Measurements from ENCODE around the gene PANX1.

The PANX1 gene
- 12.6 to 17.3 (median 13.6) reads per million in 3 donors for total RNA-seq

DNA sequence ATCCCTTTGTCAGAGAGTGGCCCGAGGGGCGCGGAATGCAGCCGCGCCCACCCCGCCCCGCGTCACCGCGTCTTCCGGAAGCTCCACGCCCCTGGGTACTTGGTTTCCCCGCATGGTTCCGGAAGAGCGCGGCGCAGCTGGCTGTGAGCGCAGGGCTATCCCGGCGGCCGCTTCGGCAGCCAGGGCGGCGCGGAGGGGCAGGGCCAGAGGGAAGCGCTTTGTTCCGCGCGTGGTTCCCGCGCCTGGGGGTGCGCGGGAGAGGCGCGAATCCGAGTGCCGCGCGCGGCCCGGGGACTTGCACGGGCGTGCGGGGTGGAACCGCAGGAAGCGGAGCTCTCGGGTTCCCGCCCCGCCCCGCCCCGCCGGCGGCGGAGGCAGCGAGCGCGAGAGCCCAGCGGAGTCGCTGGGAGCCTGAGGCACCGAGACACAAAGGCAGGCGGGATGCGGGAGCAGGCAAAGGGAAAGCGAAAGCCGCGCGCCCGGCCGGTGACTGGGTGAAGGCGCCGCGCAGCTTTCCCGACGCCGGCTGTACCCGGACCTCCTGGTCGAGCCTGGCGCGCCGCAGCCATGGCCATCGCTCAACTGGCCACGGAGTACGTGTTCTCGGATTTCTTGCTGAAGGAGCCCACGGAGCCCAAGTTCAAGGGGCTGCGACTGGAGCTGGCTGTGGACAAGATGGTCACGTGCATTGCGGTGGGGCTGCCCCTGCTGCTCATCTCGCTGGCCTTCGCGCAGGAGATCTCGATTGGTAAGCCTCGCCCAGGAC lies at the start of gene PANX1:
TSS of gene PANX1 (plus strand) at position 96 of the 766 bp plus-strand sequence. CDS start at position 568, 472 bp downstream.
- H3K4me1 ChIP-seq (ENCODE audit: control insufficient read depth, insufficient read depth, low read length, poor library complexity, severe bottlenecking): peaks cover 17% of the 10 kb centered on the region

DNA sequence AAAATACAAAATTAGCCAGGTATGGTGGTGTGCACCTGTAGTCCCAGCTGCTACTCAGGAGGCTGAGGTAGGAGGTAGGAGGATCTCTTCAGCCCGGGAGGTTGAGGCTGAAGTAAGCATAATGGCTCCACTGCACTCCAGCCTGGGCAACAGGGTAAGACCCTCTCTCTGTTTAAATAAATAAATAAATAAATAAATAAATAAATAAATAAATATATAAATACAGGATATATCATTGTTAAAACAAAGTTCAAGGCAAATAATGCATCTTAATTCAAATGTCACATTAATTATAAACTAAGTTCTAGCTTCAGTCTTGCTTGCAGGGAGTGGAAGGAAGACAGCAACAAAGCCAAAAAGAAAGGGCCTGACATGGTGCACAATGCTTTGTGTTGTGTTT lies 44.5 kb upstream of the PANX1 start:
- H3K4me1 ChIP-seq (ENCODE audit: control insufficient read depth, insufficient read depth, low read length, poor library complexity, severe bottlenecking): no peaks in the 10 kb centered on the region
- DNase-seq: no peak
- H3K27ac ChIP-seq (ENCODE audit: insufficient read depth, low read length, poor library complexity, severe bottlenecking): no peak overlapping the region
- no peaks in the 10 kb centered on the region for H3K36me3 ChIP-seq (ENCODE audit: control insufficient read depth, insufficient read depth, low read length)
- H3K4me3 ChIP-seq (ENCODE audit: insufficient read depth, low read depth, low read length, poor library complexity, severe bottlenecking): no peak overlapping the region
- H3K27me3 ChIP-seq (replicated peaks; ENCODE audit: control insufficient read depth, insufficient read depth, low read length, poor library complexity, severe bottlenecking): no peaks in the 10 kb centered on the region
- no peaks in the 10 kb centered on the region for H3K9me3 ChIP-seq (ENCODE audit: control insufficient read depth, low read length)

More for the DNA sequence above, at the start of gene PANX1:
- H3K27me3 ChIP-seq (replicated peaks; ENCODE audit: control insufficient read depth, insufficient read depth, low read length, poor library complexity, severe bottlenecking): no peaks in the 10 kb centered on the region
- peak within 1 kb of the TSS; percentile 76 for H3K4me3 ChIP-seq (ENCODE audit: insufficient read depth, low read depth, low read length, poor library complexity, severe bottlenecking)
- DNase-seq: peak; percentile 54 to 65 (median 62)
- no peaks in the 10 kb centered on the region for H3K36me3 ChIP-seq (ENCODE audit: control insufficient read depth, insufficient read depth, low read length)
- H3K9me3 ChIP-seq (ENCODE audit: control insufficient read depth, low read length): no peaks in the 10 kb centered on the region
- H3K27ac ChIP-seq (ENCODE audit: insufficient read depth, low read length, poor library complexity, severe bottlenecking): peak within 1 kb of the TSS; percentile 72

GRCh38 chr11:94088906-94089305 lies 39.7 kb upstream of the PANX1 start:
- no peaks in the 10 kb centered on the region for H3K9me3 ChIP-seq (ENCODE audit: control insufficient read depth, low read length)
- no peaks in the 10 kb centered on the region for H3K27me3 ChIP-seq (replicated peaks; ENCODE audit: control insufficient read depth, insufficient read depth, low read length, poor library complexity, severe bottlenecking)
- H3K27ac ChIP-seq (ENCODE audit: insufficient read depth, low read length, poor library complexity, severe bottlenecking): no peak overlapping the region
- H3K36me3 ChIP-seq (ENCODE audit: control insufficient read depth, insufficient read depth, low read length): no peaks in the 10 kb centered on the region
- DNase-seq: no peak
- no peak overlapping the region for H3K4me3 ChIP-seq (ENCODE audit: insufficient read depth, low read depth, low read length, poor library complexity, severe bottlenecking)
- no peaks in the 10 kb centered on the region for H3K4me1 ChIP-seq (ENCODE audit: control insufficient read depth, insufficient read depth, low read length, poor library complexity, severe bottlenecking)

GRCh38 chr11:94089341-94089740 lies 39.3 kb upstream of the PANX1 start:
- DNase-seq: no peak
- Histone ChIP-seq H3K27ac (ENCODE audit: insufficient read depth, low read length, poor library complexity, severe bottlenecking) (no peak overlapping the region), H3K4me3 (ENCODE audit: insufficient read depth, low read depth, low read length, poor library complexity, severe bottlenecking) (no peak overlapping the region), H3K9me3 (ENCODE audit: control insufficient read depth, low read length) (no peaks in the 10 kb centered on the region), H3K27me3 (replicated peaks; ENCODE audit: control insufficient read depth, insufficient read depth, low read length, poor library complexity, severe bottlenecking) (no peaks in the 10 kb centered on the region), H3K36me3 (ENCODE audit: control insufficient read depth, insufficient read depth, low read length) (no peaks in the 10 kb centered on the region), H3K4me1 (ENCODE audit: control insufficient read depth, insufficient read depth, low read length, poor library complexity, severe bottlenecking) (no peaks in the 10 kb centered on the region)

DNA sequence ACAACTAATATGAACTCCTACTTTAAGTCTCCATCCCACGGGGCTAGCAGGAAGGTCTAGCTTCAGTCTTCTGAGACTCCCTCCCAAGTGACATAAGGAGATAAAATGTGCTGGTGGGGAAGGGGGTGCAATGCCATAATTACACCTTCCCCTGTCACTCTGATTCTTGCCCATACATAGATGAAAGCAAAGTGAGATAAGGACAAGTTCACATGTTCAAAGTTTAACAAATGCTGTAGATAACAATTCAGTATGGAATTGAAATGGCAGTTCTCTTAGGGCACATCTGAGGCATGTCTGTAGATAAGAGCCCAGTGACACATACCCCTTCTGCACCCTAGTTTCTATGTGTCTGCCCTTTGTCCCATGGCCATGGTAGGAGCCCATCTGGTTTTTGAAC lies 38.2 kb upstream of the PANX1 start:
- DNase-seq: no peak
- no peaks in the 10 kb centered on the region for H3K9me3 ChIP-seq (ENCODE audit: control insufficient read depth, low read length)
- H3K36me3 ChIP-seq (ENCODE audit: control insufficient read depth, insufficient read depth, low read length): no peaks in the 10 kb centered on the region
- H3K4me1 ChIP-seq (ENCODE audit: control insufficient read depth, insufficient read depth, low read length, poor library complexity, severe bottlenecking): no peaks in the 10 kb centered on the region
- H3K27ac ChIP-seq (ENCODE audit: insufficient read depth, low read length, poor library complexity, severe bottlenecking): no peak overlapping the region
- no peaks in the 10 kb centered on the region for H3K27me3 ChIP-seq (replicated peaks; ENCODE audit: control insufficient read depth, insufficient read depth, low read length, poor library complexity, severe bottlenecking)
- H3K4me3 ChIP-seq (ENCODE audit: insufficient read depth, low read depth, low read length, poor library complexity, severe bottlenecking): no peak overlapping the region

DNA sequence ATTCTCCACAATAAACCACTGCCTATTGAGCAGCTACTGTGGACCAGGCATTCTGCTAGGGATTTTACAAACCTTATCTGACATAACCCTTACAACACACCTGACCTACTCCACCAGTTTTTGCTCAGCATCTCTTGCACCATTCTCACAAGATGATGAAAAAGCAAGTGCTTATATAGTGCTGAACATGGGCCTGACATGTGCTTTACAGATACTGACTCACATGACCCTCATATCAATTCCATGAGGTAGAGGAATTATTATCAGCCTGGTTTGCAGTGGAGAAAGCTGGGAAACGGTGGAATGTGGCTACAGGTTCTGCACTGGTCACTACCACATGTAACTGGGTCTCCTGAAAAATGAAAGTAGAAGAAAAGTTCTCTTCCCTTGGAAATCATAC lies 37.5 kb upstream of the PANX1 start:
- DNase-seq: no peak
- Histone ChIP-seq H3K9me3 (ENCODE audit: control insufficient read depth, low read length) (no peaks in the 10 kb centered on the region), H3K4me1 (ENCODE audit: control insufficient read depth, insufficient read depth, low read length, poor library complexity, severe bottlenecking) (no peaks in the 10 kb centered on the region), H3K4me3 (ENCODE audit: insufficient read depth, low read depth, low read length, poor library complexity, severe bottlenecking) (no peak overlapping the region), H3K27ac (ENCODE audit: insufficient read depth, low read length, poor library complexity, severe bottlenecking) (no peak overlapping the region), H3K27me3 (replicated peaks; ENCODE audit: control insufficient read depth, insufficient read depth, low read length, poor library complexity, severe bottlenecking) (no peaks in the 10 kb centered on the region), H3K36me3 (ENCODE audit: control insufficient read depth, insufficient read depth, low read length) (no peaks in the 10 kb centered on the region)

- no peak for DNase-seq
- no peaks in the 10 kb centered on the region for H3K36me3 ChIP-seq (ENCODE audit: control insufficient read depth, insufficient read depth, low read length)
- H3K27ac ChIP-seq (ENCODE audit: insufficient read depth, low read length, poor library complexity, severe bottlenecking): no peak overlapping the region
- no peaks in the 10 kb centered on the region for H3K4me1 ChIP-seq (ENCODE audit: control insufficient read depth, insufficient read depth, low read length, poor library complexity, severe bottlenecking)
- no peaks in the 10 kb centered on the region for H3K9me3 ChIP-seq (ENCODE audit: control insufficient read depth, low read length)
- no peaks in the 10 kb centered on the region for H3K27me3 ChIP-seq (replicated peaks; ENCODE audit: control insufficient read depth, insufficient read depth, low read length, poor library complexity, severe bottlenecking)
- no peak overlapping the region for H3K4me3 ChIP-seq (ENCODE audit: insufficient read depth, low read depth, low read length, poor library complexity, severe bottlenecking)
Measured at GRCh38 chr11:94100253-94100652, 28.4 kb upstream of the PANX1 start.

- Histone ChIP-seq H3K4me1 (ENCODE audit: control insufficient read depth, insufficient read depth, low read length, poor library complexity, severe bottlenecking) (no peaks in the 10 kb centered on the region), H3K27me3 (replicated peaks; ENCODE audit: control insufficient read depth, insufficient read depth, low read length, poor library complexity, severe bottlenecking) (no peaks in the 10 kb centered on the region), H3K36me3 (ENCODE audit: control insufficient read depth, insufficient read depth, low read length) (no peaks in the 10 kb centered on the region), H3K27ac (ENCODE audit: insufficient read depth, low read length, poor library complexity, severe bottlenecking) (no peak overlapping the region), H3K4me3 (ENCODE audit: insufficient read depth, low read depth, low read length, poor library complexity, severe bottlenecking) (no peak overlapping the region), H3K9me3 (ENCODE audit: control insufficient read depth, low read length) (no peaks in the 10 kb centered on the region)
- DNase-seq: no peak
Measured at GRCh38 chr11:94103471-94103870, 25.2 kb upstream of the PANX1 start.

GRCh38 chr11:94104734-94105133 lies 23.9 kb upstream of the PANX1 start:
- Histone ChIP-seq H3K27me3 (replicated peaks; ENCODE audit: control insufficient read depth, insufficient read depth, low read length, poor library complexity, severe bottlenecking) (no peaks in the 10 kb centered on the region), H3K4me3 (ENCODE audit: insufficient read depth, low read depth, low read length, poor library complexity, severe bottlenecking) (no peak overlapping the region), H3K9me3 (ENCODE audit: control insufficient read depth, low read length) (no peaks in the 10 kb centered on the region), H3K4me1 (ENCODE audit: control insufficient read depth, insufficient read depth, low read length, poor library complexity, severe bottlenecking) (no peaks in the 10 kb centered on the region), H3K27ac (ENCODE audit: insufficient read depth, low read length, poor library complexity, severe bottlenecking) (no peak overlapping the region), H3K36me3 (ENCODE audit: control insufficient read depth, insufficient read depth, low read length) (no peaks in the 10 kb centered on the region)
- DNase-seq: no peak

- DNase-seq: no peak
- no peak overlapping the region for H3K4me3 ChIP-seq (ENCODE audit: insufficient read depth, low read depth, low read length, poor library complexity, severe bottlenecking)
- no peaks in the 10 kb centered on the region for H3K27me3 ChIP-seq (replicated peaks; ENCODE audit: control insufficient read depth, insufficient read depth, low read length, poor library complexity, severe bottlenecking)
- no peaks in the 10 kb centered on the region for H3K9me3 ChIP-seq (ENCODE audit: control insufficient read depth, low read length)
- no peaks in the 10 kb centered on the region for H3K36me3 ChIP-seq (ENCODE audit: control insufficient read depth, insufficient read depth, low read length)
- H3K27ac ChIP-seq (ENCODE audit: insufficient read depth, low read length, poor library complexity, severe bottlenecking): no peak overlapping the region
- no peaks in the 10 kb centered on the region for H3K4me1 ChIP-seq (ENCODE audit: control insufficient read depth, insufficient read depth, low read length, poor library complexity, severe bottlenecking)
Measured at GRCh38 chr11:94106716-94107115, 21.9 kb upstream of the PANX1 start.

Measured in effector memory CD4-positive, alpha-beta T cell (primary cell).